GM12875 (cell line): Measurements from ENCODE around the gene GSTT4.

Experiments used
- H3K4me3 ChIP-seq: one replicate; pipeline ENCODE4 v1.5.1; 2011; ENCODE audit warnings: low read depth, low read length, control low read depth
- CTCF ChIP-seq: IDR thresholded peaks from 2 replicates; pipeline ENCODE4 v1.5.1; 2011; ENCODE audit warnings: low read depth, mild to moderate bottlenecking, control low read depth, inconsistent platforms, low read length, moderate library complexity, borderline replicate concordance; ENCODE audit not compliant: insufficient read depth

GSTT4 gene

DNA sequence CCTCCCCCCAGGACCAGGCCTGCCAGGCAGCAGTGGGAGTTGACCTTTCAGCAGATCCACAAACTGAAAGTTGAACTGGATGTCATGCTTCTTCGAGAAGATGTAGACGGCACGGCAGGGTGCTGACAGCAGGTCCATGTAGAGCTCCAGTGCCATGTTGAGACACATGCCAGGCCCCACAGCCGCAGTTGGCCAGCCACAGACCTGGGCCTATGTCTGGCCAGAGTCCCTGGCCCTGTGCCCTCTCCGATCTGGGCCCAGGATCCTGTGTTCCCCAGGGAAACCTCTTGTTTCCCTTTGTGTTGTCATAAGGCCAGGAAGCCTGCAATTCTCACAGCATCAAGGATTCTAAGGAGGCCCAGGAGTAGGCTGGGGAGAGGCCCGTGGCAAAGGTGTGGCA lies at the start of gene GSTT4:
Gene GSTT4, minus strand, starts transcription at position 253 of the 400 bp plus-strand sequence. Its CDS starts 97 bp downstream, at position 156.
- no peak within 1 kb of the TSS for H3K4me3 ChIP-seq
- TF ChIP-seq CTCF = no peak

DNA sequence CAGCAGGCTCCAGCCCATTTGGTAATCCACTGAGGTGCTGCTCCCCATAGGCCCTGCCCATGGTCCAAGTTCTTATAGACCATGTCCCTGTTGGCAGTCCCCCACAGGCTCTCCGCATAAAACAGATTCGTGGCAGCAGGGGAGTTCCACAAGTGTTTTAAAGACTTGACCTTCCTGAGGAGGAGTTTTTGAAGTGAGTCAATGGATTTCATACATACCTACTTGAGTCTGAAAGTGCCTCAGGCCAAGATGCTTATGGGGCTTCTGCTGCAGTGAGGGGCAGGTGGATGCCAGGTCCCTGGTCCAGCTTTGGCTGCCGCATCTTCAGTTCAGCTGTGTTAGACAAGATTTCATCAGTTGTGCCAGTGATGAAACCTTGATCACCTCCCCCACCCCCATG lies 49.1 kb upstream of the GSTT4 start:
- TF ChIP-seq CTCF = no peak
- no peak overlapping the region for H3K4me3 ChIP-seq

GRCh38 chr22:24053481-24054226 lies 48.4 kb upstream of the GSTT4 start:
- no peak overlapping the region for H3K4me3 ChIP-seq
- TF ChIP-seq CTCF = no peak

GRCh38 chr22:24051568-24051967 lies 46.3 kb upstream of the GSTT4 start:
- no peak for TF ChIP-seq CTCF

GRCh38 chr22:24051028-24051427 lies 45.8 kb upstream of the GSTT4 start:
- TF ChIP-seq CTCF = no peak
- H3K4me3 ChIP-seq = no peak overlapping the region

More at GRCh38 chr22:24051568-24051967, 46.3 kb upstream of the GSTT4 start:
- no peak overlapping the region for H3K4me3 ChIP-seq

DNA sequence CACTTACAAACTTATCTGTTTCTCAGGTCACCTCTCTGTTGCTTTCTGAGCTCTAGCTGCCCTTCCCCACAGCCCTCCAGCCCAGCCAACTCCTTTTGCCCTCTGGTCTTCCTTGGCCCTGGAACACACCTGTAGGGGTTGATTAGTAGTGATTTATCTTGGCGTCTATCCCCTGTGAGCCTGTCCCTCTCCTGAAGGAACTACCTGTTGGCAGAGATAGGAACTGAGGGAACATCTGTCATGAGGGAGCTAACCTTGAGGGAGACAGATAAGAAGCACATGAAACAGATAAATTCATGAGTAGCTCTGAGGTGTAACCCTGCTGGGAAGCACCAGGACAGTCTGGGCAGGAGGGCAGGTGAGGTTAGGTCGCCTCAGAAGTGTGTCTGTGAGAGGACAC lies 44.7 kb upstream of the GSTT4 start:
- no peak for TF ChIP-seq CTCF
- H3K4me3 ChIP-seq = no peak overlapping the region

DNA sequence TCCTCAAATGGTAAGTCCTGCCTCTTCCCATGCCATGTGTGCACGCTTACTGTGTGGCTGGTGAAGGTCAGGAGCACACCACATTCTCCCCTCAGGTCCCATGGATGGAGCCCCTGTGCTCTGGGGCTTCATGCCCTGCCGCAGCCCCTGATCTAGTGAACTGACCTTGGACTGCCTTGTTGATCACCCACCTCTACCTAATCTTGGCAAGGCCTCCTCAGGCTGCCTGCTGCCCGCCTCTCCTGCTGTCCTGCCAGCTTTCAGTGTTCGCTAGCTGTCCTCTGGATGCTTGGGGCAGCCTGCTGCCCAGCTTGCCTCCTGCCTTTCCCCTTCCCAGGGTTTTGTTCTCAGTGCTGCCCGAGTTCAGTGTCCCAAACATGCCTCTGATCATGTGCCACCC lies 44.0 kb upstream of the GSTT4 start:
- TF ChIP-seq CTCF = no peak
- H3K4me3 ChIP-seq = no peak overlapping the region
